Ishikawa (cell line): ENCODE data around the gene TSPEAR.

ENCODE experiments used
- CEBPB ChIP-seq: IDR thresholded peaks from 2 replicates; pipeline ENCODE4 v1.6.1; 2012
- CREB1 ChIP-seq: IDR thresholded peaks from 2 replicates; pipeline ENCODE4 v1.6.1; 2012; ENCODE audit warnings: low read depth
- EGR1 ChIP-seq: IDR thresholded peaks from 2 replicates; pipeline ENCODE4 v1.6.1; 2012
- EP300 ChIP-seq: IDR thresholded peaks from 2 replicates; pipeline ENCODE4 v1.6.1; 2012; ENCODE audit warnings: borderline replicate concordance
- FOXM1 ChIP-seq: IDR thresholded peaks from 2 replicates; pipeline ENCODE4 v1.6.1; 2012; ENCODE audit warnings: low read depth, borderline replicate concordance
- MAX ChIP-seq: IDR thresholded peaks from 2 replicates; pipeline ENCODE4 v1.6.1; 2012
- NFIC ChIP-seq: IDR thresholded peaks from 2 replicates; pipeline ENCODE4 v1.6.1; 2012
- RAD21 ChIP-seq: IDR thresholded peaks from 2 replicates; pipeline ENCODE4 v1.6.1; 2012; ENCODE audit warnings: low read depth
- REST ChIP-seq: IDR thresholded peaks from 2 replicates; pipeline ENCODE4 v1.6.1; 2012; ENCODE audit warnings: low read depth, mild to moderate bottlenecking
- TAF1 ChIP-seq: IDR thresholded peaks from 2 replicates; pipeline ENCODE4 v1.6.1; 2012; ENCODE audit warnings: low read depth, mild to moderate bottlenecking
- TCF12 ChIP-seq: IDR thresholded peaks from 2 replicates; pipeline ENCODE4 v1.6.1; 2012; ENCODE audit warnings: low read depth
- TEAD4 ChIP-seq: IDR thresholded peaks from 2 replicates; pipeline ENCODE4 v1.6.1; 2012
- USF1 ChIP-seq: IDR thresholded peaks from 2 replicates; pipeline ENCODE4 v1.6.1; 2012
- YY1 ChIP-seq: IDR thresholded peaks from 2 replicates; pipeline ENCODE4 v1.6.1; 2012; ENCODE audit warnings: low read depth
- ZBTB7A ChIP-seq: IDR thresholded peaks from 2 replicates; pipeline ENCODE4 v1.6.1; 2012; ENCODE audit warnings: low read depth

Gene TSPEAR

GRCh38 chr21:44571844-44572782 lies 139.3 kb downstream of the TSPEAR start:
- TF ChIP-seq FOXM1 (no peak), EGR1 (no peak), YY1 (no peak), TEAD4 (no peak), ZBTB7A (no peak), TCF12 (no peak), CREB1 (no peak), EP300 (no peak), RAD21 (no peak), USF1 (no peak), NFIC (no peak), TAF1 (no peak), CEBPB (no peak), REST (no peak), MAX (no peak)

GRCh38 chr21:44571296-44571695 lies 140.1 kb downstream of the TSPEAR start:
- TF ChIP-seq EP300 (no peak), REST (no peak), NFIC (no peak)

- no peak for TF ChIP-seq CREB1
- no peak for TF ChIP-seq USF1
- no peak for TF ChIP-seq TAF1
- TF ChIP-seq TCF12: no peak
- no peak for TF ChIP-seq EGR1
- TF ChIP-seq YY1: no peak
These were observed 141.4 kb downstream of the TSPEAR start for GRCh38 chr21:44569861-44570517.

GRCh38 chr21:44568667-44569556 lies 142.5 kb downstream of the TSPEAR start:
- no peak for TF ChIP-seq REST

GRCh38 chr21:44568261-44568660 lies 143.1 kb downstream of the TSPEAR start:
- TF ChIP-seq RAD21: no peak
- no peak for TF ChIP-seq EP300
- TF ChIP-seq TAF1: no peak
- no peak for TF ChIP-seq TEAD4
- no peak for TF ChIP-seq TCF12
- no peak for TF ChIP-seq ZBTB7A
- TF ChIP-seq CREB1: no peak
